Mesothelial cell of epicardium (in vitro differentiated cells): ENCODE measurements around the gene EFCAB6. TPM values are rescaled to one million over a fixed set of nuclear protein-coding genes. Genes with fewer than 3 reads are reported as not detected.

Experiments used
- DNase-seq, 2 experiments: peaks; one replicate each; pipeline ENCODE4 v3.0.0; 2021; ENCODE audit warnings: low spot score in 2 of 2; ENCODE audit not compliant: unreplicated experiment in 2 of 2
- H3K27ac Mint-ChIP-seq: 2 replicates; pipeline ENCODE4 v1.8.0; 2021; ENCODE audit warnings: mixed read lengths
- H3K27me3 Mint-ChIP-seq: 2 replicates; pipeline ENCODE4 v1.8.0; 2021; ENCODE audit warnings: low read depth, mixed read lengths
- H3K36me3 Mint-ChIP-seq: 2 replicates; pipeline ENCODE4 v1.8.0; 2021; ENCODE audit warnings: mixed read lengths
- H3K4me1 Mint-ChIP-seq: 2 replicates; pipeline ENCODE4 v1.8.0; 2021; ENCODE audit warnings: mixed read lengths
- H3K4me3 Mint-ChIP-seq: 2 replicates; pipeline ENCODE4 v1.8.0; 2021; ENCODE audit warnings: mild to moderate bottlenecking, moderate library complexity, mixed read lengths
- H3K9me3 Mint-ChIP-seq: 2 replicates; pipeline ENCODE4 v1.8.0; 2021; ENCODE audit warnings: mixed read lengths
- total RNA-seq: library from RNA; stranded (reverse); gene quantifications from 3 replicates; pipeline ENCODE4 v1.2.1, GENCODE V29; 2021
- TF ChIP-seq, protein P1 (sequence below): fragments of 200-600 bp; sonication (generic); IDR thresholded peaks from one replicate; pipeline ENCODE4 v1.5.0; 2021; ENCODE audit warnings: antibody characterized with exemption; ENCODE audit not compliant: unreplicated experiment

EFCAB6 gene
- total RNA-seq, 1 donor from 2014 or later = 2.6 TPM

DNA sequence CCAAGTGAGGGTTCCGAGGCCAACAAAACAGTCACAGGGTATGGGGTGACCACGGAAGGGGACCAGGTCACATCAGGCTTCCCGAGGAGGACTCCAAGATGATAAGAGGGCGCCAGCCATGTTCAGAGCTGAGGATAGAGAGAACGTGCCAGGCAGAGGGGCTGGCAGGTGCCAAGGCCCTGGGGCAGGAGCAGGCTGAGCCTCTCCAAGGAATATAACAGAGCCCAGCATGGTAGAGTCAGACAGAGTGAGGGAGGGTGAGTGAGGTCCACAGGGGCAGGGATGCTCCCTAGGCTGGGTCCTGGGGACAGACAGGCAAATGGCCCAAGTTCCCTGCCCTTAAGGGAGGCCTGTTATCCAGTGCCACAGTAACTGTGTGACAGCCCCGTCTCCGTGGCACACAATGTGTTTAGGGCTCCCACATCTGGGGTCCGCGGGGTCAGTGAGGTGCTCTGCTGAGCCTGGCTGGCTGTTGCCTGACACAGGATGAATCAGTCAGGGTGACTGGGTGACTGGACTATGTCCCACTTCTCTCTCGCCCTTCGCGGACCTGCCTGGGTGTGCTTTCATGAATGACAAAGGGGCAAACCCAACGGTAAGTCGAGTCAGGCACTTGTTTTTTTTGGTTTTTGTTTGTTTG lies 295.0 kb downstream of the EFCAB6 start:
- Mint-ChIP-seq H3K36me3 (no peaks in the 10 kb centered on the region), H3K4me1 (no peaks in the 10 kb centered on the region), H3K27ac (no peak overlapping the region), H3K4me3 (no peak overlapping the region), H3K9me3 (no peaks in the 10 kb centered on the region), H3K27me3 (peaks cover 21% of the 10 kb centered on the region)
- no peak for DNase-seq
- TF ChIP-seq, protein P1, sequence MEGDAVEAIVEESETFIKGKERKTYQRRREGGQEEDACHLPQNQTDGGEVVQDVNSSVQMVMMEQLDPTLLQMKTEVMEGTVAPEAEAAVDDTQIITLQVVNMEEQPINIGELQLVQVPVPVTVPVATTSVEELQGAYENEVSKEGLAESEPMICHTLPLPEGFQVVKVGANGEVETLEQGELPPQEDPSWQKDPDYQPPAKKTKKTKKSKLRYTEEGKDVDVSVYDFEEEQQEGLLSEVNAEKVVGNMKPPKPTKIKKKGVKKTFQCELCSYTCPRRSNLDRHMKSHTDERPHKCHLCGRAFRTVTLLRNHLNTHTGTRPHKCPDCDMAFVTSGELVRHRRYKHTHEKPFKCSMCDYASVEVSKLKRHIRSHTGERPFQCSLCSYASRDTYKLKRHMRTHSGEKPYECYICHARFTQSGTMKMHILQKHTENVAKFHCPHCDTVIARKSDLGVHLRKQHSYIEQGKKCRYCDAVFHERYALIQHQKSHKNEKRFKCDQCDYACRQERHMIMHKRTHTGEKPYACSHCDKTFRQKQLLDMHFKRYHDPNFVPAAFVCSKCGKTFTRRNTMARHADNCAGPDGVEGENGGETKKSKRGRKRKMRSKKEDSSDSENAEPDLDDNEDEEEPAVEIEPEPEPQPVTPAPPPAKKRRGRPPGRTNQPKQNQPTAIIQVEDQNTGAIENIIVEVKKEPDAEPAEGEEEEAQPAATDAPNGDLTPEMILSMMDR = no peak

- H3K4me3 Mint-ChIP-seq = no peak overlapping the region
- no peak for DNase-seq
- H3K4me1 Mint-ChIP-seq = no peaks in the 10 kb centered on the region
Measured at GRCh38 chr22:43516386-43516785, 295.7 kb downstream of the EFCAB6 start.

GRCh38 chr22:43515902-43516301 lies 296.2 kb downstream of the EFCAB6 start:
- Mint-ChIP-seq H3K9me3 (no peaks in the 10 kb centered on the region), H3K4me1 (no peaks in the 10 kb centered on the region), H3K4me3 (no peak overlapping the region), H3K27ac (no peak overlapping the region), H3K36me3 (no peaks in the 10 kb centered on the region), H3K27me3 (peaks cover 21% of the 10 kb centered on the region)
- DNase-seq = no peak
- TF ChIP-seq, protein P1 = no peak

More at GRCh38 chr22:43516386-43516785, 295.7 kb downstream of the EFCAB6 start:
- Mint-ChIP-seq H3K27me3 (peaks cover 21% of the 10 kb centered on the region), H3K36me3 (no peaks in the 10 kb centered on the region), H3K27ac (no peak overlapping the region), H3K9me3 (no peaks in the 10 kb centered on the region)
- TF ChIP-seq, protein P1 = no peak

GRCh38 chr22:43515411-43515810 lies 296.7 kb downstream of the EFCAB6 start:
- no peak overlapping the region for H3K27ac Mint-ChIP-seq

DNA sequence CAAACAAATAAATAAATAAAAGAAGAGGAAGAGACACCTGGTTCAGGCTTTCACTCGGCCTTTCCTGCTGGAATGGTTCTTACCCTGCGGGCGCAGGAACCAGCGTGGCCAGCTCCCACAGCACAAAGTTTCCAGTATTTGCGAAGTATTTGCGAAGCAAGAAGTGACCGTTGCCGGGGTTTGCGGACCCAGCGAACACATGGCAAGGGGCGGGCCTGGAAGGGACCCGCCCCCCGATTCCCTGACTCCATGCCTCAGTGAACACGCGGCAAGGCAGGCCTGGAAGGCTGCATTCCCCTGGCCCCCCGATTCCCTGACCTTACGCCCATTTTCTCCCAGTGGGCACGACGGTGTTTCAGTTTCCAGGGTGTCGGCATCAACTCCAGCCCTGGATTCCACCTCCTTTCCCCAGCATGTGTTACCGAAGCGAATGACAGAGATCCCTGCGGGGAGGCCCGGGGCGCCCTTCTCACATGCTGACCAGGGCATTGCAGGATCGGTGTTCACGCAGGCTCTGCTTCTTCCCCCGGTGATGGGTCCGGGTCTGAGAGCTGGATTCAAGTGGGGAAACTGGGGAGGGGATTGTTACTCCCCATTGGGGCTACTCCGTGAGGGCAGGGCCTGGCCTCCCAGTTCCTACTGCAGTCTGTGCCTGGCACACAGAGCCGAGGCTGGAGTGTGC lies 297.5 kb downstream of the EFCAB6 start:
- peaks cover 11% of the 10 kb centered on the region for H3K27me3 Mint-ChIP-seq
- H3K9me3 Mint-ChIP-seq = no peaks in the 10 kb centered on the region
- H3K27ac Mint-ChIP-seq = no peak overlapping the region
- no peak overlapping the region for H3K4me3 Mint-ChIP-seq
- no peaks in the 10 kb centered on the region for H3K36me3 Mint-ChIP-seq
- DNase-seq = no peak
- TF ChIP-seq, protein P1 = no peak
- H3K4me1 Mint-ChIP-seq = no peaks in the 10 kb centered on the region

More at GRCh38 chr22:43515411-43515810, 296.7 kb downstream of the EFCAB6 start:
- Mint-ChIP-seq H3K27me3 (peaks cover 16% of the 10 kb centered on the region), H3K4me3 (no peak overlapping the region), H3K9me3 (no peaks in the 10 kb centered on the region), H3K36me3 (no peaks in the 10 kb centered on the region), H3K4me1 (no peaks in the 10 kb centered on the region)
- TF ChIP-seq, protein P1 = no peak
- no peak for DNase-seq
